GM12878 (cell line): ENCODE measurements around the gene CACNA1H. TPM values are rescaled to one million over a fixed set of nuclear protein-coding genes. Genes with fewer than 3 reads are reported as not detected.

Experiments
- ATAC-seq: fragments of 200-7000 bp; cut with Tn5 transposase; 3 replicates; pipeline ENCODE4 v1.9.1; 2020; ENCODE audit warnings: mild to moderate bottlenecking, moderate library complexity
- BruUV-seq: library from RNA; stranded (reverse); fragments of 400-500 nt; replicated peaks from 2 replicates; lab custom pipeline; 2021; lab: Mats Ljungman, UMichigan
- CTCF ChIA-PET: fragments of 300-600 bp; sonication (Branson Sonifier 250); formaldehyde crosslinking; extraction: SDS; loops from one replicate; lab custom pipeline; 2021; ENCODE audit warnings: inconsistent platforms; lab: Yijun Ruan, JAX
- POLR2A ChIA-PET: fragments of 350-600 bp; formaldehyde crosslinking; extraction: SDS; loops from one replicate; lab custom pipeline; 2021; ENCODE audit warnings: inconsistent platforms; lab: Charles Lee
- RAD21 ChIA-PET: fragments of 300-600 bp; sonication (Branson Sonifier 250); formaldehyde crosslinking; loops from one replicate; lab custom pipeline; 2023; ENCODE audit warnings: antibody characterized with exemption; ENCODE audit not compliant: unreplicated experiment; lab: Charles Lee
- SMC1A ChIA-PET: fragments of 300-600 bp; sonication (Branson Sonifier 250); formaldehyde crosslinking; loops from one replicate; lab custom pipeline; 2023; ENCODE audit not compliant: unreplicated experiment, uncharacterized antibody; lab: Charles Lee
- DNase-seq: peaks from one replicate; pipeline ENCODE4 v3.0.0-alpha.2; 2011; ENCODE audit warnings: low read depth, low spot score
- FAIRE-seq: peaks from 3 replicates; lab custom pipeline; 2011; peaks lifted over from hg19 to GRCh38; lab: Jason Lieb, UNC
- H2AFZ ChIP-seq: 2 replicates; pipeline ENCODE4 v1.6.0; 2011; ENCODE audit warnings: low read depth, low read length, control low read depth; ENCODE audit not compliant: control insufficient read depth
- H3K27ac ChIP-seq: 2 replicates; pipeline ENCODE4 v1.5.1; 2011; ENCODE audit warnings: control low read depth; ENCODE audit not compliant: control insufficient read depth, insufficient read depth
- H3K27me3 ChIP-seq, 2 experiments: replicated peaks in 1 of 2; 2 replicates each; pipeline versions ENCODE4 v1.6.0 to v1.6.1; 2011; ENCODE audit warnings: low read length in 1 of 2; ENCODE audit not compliant: control insufficient read depth in 2 of 2, insufficient read depth in 2 of 2
- H3K36me3 ChIP-seq, 2 experiments: 2 replicates each; pipeline ENCODE4 v1.5.1; 2011; ENCODE audit warnings: low read length in 1 of 2; ENCODE audit not compliant: control insufficient read depth in 2 of 2, insufficient read depth in 2 of 2
- H3K4me1 ChIP-seq: 2 replicates; pipeline ENCODE4 v1.6.1; 2011; ENCODE audit warnings: mild to moderate bottlenecking, low read length, moderate library complexity, mixed read lengths; ENCODE audit not compliant: control insufficient read depth, insufficient read depth
- H3K4me2 ChIP-seq: 2 replicates; pipeline ENCODE4 v1.6.0; 2011; ENCODE audit warnings: control low read depth; ENCODE audit not compliant: control insufficient read depth, insufficient read depth
- H3K4me3 ChIP-seq: fragments of 200-600 bp; sonication (generic); 2 replicates; pipeline ENCODE4 v1.5.1; 2016
- H3K79me2 ChIP-seq: 2 replicates; pipeline ENCODE4 v1.6.0; 2011; ENCODE audit warnings: low read length; ENCODE audit not compliant: control insufficient read depth, insufficient read depth
- H3K9ac ChIP-seq: 2 replicates; pipeline ENCODE4 v1.8.0; 2011; ENCODE audit warnings: low read length, control low read depth, mixed read lengths; ENCODE audit not compliant: control insufficient read depth, insufficient read depth
- H3K9me3 ChIP-seq: replicated peaks from 3 replicates; pipeline ENCODE4 v1.5.1; 2011; ENCODE audit warnings: mild to moderate bottlenecking, low read length; ENCODE audit not compliant: control insufficient read depth, insufficient read depth
- H4K20me1 ChIP-seq: 2 replicates; pipeline ENCODE4 v1.6.0; 2011; ENCODE audit not compliant: control insufficient read depth, insufficient read depth
- BHLHE40 ChIP-seq, 2 experiments: fragments of 450-650 bp in 1 of 2; IDR thresholded peaks; 2 replicates each; pipeline ENCODE4 v1.6.1; 2011 to 2017; ENCODE audit warnings: low read depth in 2 of 2, borderline replicate concordance in 1 of 2, improper control_type of control experiment in 1 of 2, low read length in 1 of 2, mild to moderate bottlenecking in 1 of 2
- CBX3 ChIP-seq: fragments of 200-600 bp; sonication (generic); IDR thresholded peaks from 2 replicates; pipeline ENCODE4 v1.6.1; 2016; ENCODE audit warnings: low read depth, borderline replicate concordance
- CEBPB ChIP-seq, 2 experiments: fragments of 150-350 bp in 1 of 2; IDR thresholded peaks; 2 replicates each; pipeline ENCODE4 v1.6.1; 2012 to 2014; ENCODE audit warnings: low read depth in 2 of 2, low read length in 2 of 2, borderline replicate concordance in 1 of 2, inconsistent platforms in 1 of 2
- ESRRA ChIP-seq: IDR thresholded peaks from 2 replicates; pipeline ENCODE4 v1.6.1; 2012; ENCODE audit warnings: mild to moderate bottlenecking, low read length, improper control_type of control experiment
- FOXM1 ChIP-seq: IDR thresholded peaks from 2 replicates; pipeline ENCODE4 v1.6.1; 2012; ENCODE audit warnings: low read depth, mild to moderate bottlenecking, inconsistent platforms, low read length, moderate library complexity
- IRF4 ChIP-seq: IDR thresholded peaks from 2 replicates; pipeline ENCODE4 v1.6.1; 2011; ENCODE audit warnings: low read depth, low read length
- MTA3 ChIP-seq: IDR thresholded peaks from 2 replicates; pipeline ENCODE4 v1.6.1; 2012; ENCODE audit warnings: low read length, inconsistent platforms, borderline replicate concordance
- NR2C2 ChIP-seq: IDR thresholded peaks from 2 replicates; pipeline ENCODE4 v1.6.1; 2011; ENCODE audit warnings: borderline replicate concordance, low read depth; ENCODE audit not compliant: control insufficient read depth, insufficient read length
- RBBP5 ChIP-seq: fragments of 200-600 bp; sonication (generic); conservative IDR thresholded peaks from 2 replicates; pipeline ENCODE4 v1.6.1; 2016
- RELA ChIP-seq: fragments of 450-650 bp; IDR thresholded peaks from 2 replicates; pipeline ENCODE4 v1.8.0; 2014; ENCODE audit warnings: borderline replicate concordance; ENCODE audit not compliant: partially characterized antibody
- SIN3A ChIP-seq: IDR thresholded peaks from 2 replicates; pipeline ENCODE4 v1.6.1; 2012; ENCODE audit warnings: low read depth, low read length, improper control_type of control experiment
- SMC3 ChIP-seq: IDR thresholded peaks from 2 replicates; pipeline ENCODE4 v1.6.1; 2011; ENCODE audit warnings: low read length, improper control_type of control experiment, borderline replicate concordance
- SPI1 ChIP-seq: IDR thresholded peaks from 2 replicates; pipeline ENCODE4 v1.6.1; 2011; ENCODE audit warnings: low read depth, mild to moderate bottlenecking, low read length, moderate library complexity, borderline replicate concordance; ENCODE audit not compliant: insufficient read depth
- TAF1 ChIP-seq: IDR thresholded peaks from 2 replicates; pipeline ENCODE4 v1.6.1; 2011; ENCODE audit warnings: mild to moderate bottlenecking, low read depth, low read length, borderline replicate concordance
- TARDBP ChIP-seq: IDR thresholded peaks from 2 replicates; pipeline ENCODE4 v1.6.1; 2016; ENCODE audit warnings: borderline replicate concordance
- ZBED1 ChIP-seq: IDR thresholded peaks from 2 replicates; pipeline ENCODE4 v1.6.1; 2016; ENCODE audit warnings: borderline replicate concordance
- ZNF274 ChIP-seq: IDR thresholded peaks from one replicate; pipeline ENCODE4 v1.8.0; 2011; ENCODE audit not compliant: insufficient read length, insufficient read depth
- WGBS: methylation state at CpG from one replicate; pipeline ENCODE4 v1.1.6; 2016; ENCODE audit warnings: low lambda C conversion rate; ENCODE audit not compliant: insufficient replicate concordance, insufficient coverage; ENCODE audit errors: missing lambda C conversion rate; 5-methylcytosine and 5-hydroxymethylcytosine counted together
- in situ Hi-C: fragments of 300-500 bp; cut with MboI; formaldehyde crosslinking; loops from 9 replicates; pipeline ENCODE4 v1.14.3; 2018; ENCODE audit warnings: mixed read lengths
- intact Hi-C: fragments of 100-400 bp; cut with micrococcal nuclease; formaldehyde crosslinking; loops from one replicate; pipeline ENCODE4 v1.14.2; 2022; ENCODE audit not compliant: unreplicated experiment
- polyA plus RNA-seq, 11 experiments: library from polyadenylated mRNA; depleted of rRNA in 4 of 11; unstranded in 6 of 11; stranded (reverse) in 5 of 11; fragments of >200 nt; fragmentation: Nextera tagmentation in 4 of 11; fragmentation: Illumina TruSeq in 1 of 11; extraction: Ambion mirVana in 4 of 11; extraction: Trizol in 1 of 11; gene quantifications; 1 replicate in 1 of 11; 2 replicates in 10 of 11; pipeline versions ENCODE4 v1.2.1 to v1.2.3, GENCODE V29; 2011 to 2016; ENCODE audit warnings: inconsistent platforms in 2 of 11, missing spikeins in 2 of 11, low read depth in 1 of 11
- total RNA-seq, 4 experiments: library from RNA; depleted of rRNA in 3 of 4; stranded (reverse); fragments of >200 nt in 3 of 4; fragmentation: Illumina TruSeq in 1 of 4; extraction: Trizol in 1 of 4; gene quantifications; 2 replicates each; pipeline versions ENCODE4 v1.2.1 to v1.2.3, GENCODE V29; 2013 to 2021
- TF ChIP-seq, protein P1 (sequence below): fragments of 450-650 bp; IDR thresholded peaks from 2 replicates; pipeline ENCODE4 v1.6.1; 2016; ENCODE audit warnings: mild to moderate bottlenecking, moderate library complexity, borderline replicate concordance
- TF ChIP-seq, protein P2 (sequence below): fragments of 450-650 bp; IDR thresholded peaks from 2 replicates; pipeline ENCODE4 v1.6.1; 2017; ENCODE audit warnings: mild to moderate bottlenecking

The CACNA1H gene
- total and polyA plus RNA-seq, 10 of the 15 experiments (the other 5 are each of a cell fraction or from before 2014, with no cell fraction given): 0.03 to 0.54 TPM; not detected in 8

DNA sequence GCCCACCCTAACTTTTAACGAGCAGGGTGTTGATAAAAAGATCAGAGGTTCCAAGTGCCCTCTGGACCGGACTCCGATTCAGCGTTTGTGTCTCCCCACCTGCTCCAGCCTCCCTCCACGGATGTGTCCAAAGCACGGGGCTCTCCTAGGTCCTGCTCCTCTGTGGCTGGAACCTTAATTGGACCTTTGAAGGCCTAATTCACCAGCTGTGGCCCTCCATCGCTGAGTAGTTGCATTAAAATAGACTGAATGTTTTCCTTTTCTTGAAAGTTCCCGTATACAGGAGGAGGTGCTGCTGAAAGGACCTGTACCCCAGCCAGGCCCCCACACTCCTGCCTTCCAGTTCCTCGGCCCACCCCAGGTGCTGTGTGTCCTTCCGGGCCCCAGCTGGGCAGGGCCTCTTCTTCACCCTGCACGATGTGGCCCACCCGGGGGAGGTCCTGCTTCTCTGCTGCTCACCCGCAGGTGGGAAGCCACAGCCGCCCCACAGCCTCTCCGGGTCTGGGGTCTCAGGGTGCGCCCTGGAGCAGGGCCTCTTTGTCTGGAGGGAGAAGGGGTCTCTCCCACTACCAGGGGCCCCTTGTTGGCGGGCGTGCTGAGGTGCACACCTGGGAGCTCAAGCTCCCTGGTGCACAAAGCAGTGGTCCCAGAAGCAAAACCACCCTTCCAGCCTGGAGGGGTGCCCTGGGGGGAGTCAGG is 1.3 kb upstream of the CACNA1H start:
- in situ Hi-C loops (no loop called here), intact Hi-C loops (no loop called here)
- no peaks in the 10 kb centered on the region for H4K20me1 ChIP-seq
- ATAC-seq (no peak), FAIRE-seq (no peak), DNase-seq (no peak)
- no peak overlapping the region for H3K9ac ChIP-seq
- H3K9me3 ChIP-seq: no peaks in the 10 kb centered on the region; the same call in 2 of the 3 replicates
- H3K79me2 ChIP-seq: no peaks in the 10 kb centered on the region
- H3K27me3 ChIP-seq: no peaks in the 10 kb centered on the region
- ChIA-PET CTCF (no interaction called here), SMC1A (no interaction called here), POLR2A (no interaction called here), RAD21 (no interaction called here)
- H2AFZ ChIP-seq: no peak overlapping the region
- no peaks in the 10 kb centered on the region for H3K36me3 ChIP-seq
- WGBS: 38% methylated on average over 18 of the region's 18 CpGs
- H3K4me3 ChIP-seq: no peak overlapping the region
- no peaks in the 10 kb centered on the region for H3K4me1 ChIP-seq
- no TSS peak for BruUV-seq
- no peak overlapping the region for H3K4me2 ChIP-seq
- TF ChIP-seq ZNF274: no peak
- TF ChIP-seq NR2C2: no peak
- no peak for TF ChIP-seq TAF1
- no peak for TF ChIP-seq BHLHE40 (IDR thresholded peaks at IDR 0.05; ENCODE audit: borderline replicate concordance in 1 of 2, low read depth in 2 of 2, low read length in 1 of 2)
- TF ChIP-seq FOXM1: no peak
- TF ChIP-seq SMC3: no peak
- no peak for TF ChIP-seq SIN3A
- TF ChIP-seq RELA: no peak
- TF ChIP-seq, protein P1, sequence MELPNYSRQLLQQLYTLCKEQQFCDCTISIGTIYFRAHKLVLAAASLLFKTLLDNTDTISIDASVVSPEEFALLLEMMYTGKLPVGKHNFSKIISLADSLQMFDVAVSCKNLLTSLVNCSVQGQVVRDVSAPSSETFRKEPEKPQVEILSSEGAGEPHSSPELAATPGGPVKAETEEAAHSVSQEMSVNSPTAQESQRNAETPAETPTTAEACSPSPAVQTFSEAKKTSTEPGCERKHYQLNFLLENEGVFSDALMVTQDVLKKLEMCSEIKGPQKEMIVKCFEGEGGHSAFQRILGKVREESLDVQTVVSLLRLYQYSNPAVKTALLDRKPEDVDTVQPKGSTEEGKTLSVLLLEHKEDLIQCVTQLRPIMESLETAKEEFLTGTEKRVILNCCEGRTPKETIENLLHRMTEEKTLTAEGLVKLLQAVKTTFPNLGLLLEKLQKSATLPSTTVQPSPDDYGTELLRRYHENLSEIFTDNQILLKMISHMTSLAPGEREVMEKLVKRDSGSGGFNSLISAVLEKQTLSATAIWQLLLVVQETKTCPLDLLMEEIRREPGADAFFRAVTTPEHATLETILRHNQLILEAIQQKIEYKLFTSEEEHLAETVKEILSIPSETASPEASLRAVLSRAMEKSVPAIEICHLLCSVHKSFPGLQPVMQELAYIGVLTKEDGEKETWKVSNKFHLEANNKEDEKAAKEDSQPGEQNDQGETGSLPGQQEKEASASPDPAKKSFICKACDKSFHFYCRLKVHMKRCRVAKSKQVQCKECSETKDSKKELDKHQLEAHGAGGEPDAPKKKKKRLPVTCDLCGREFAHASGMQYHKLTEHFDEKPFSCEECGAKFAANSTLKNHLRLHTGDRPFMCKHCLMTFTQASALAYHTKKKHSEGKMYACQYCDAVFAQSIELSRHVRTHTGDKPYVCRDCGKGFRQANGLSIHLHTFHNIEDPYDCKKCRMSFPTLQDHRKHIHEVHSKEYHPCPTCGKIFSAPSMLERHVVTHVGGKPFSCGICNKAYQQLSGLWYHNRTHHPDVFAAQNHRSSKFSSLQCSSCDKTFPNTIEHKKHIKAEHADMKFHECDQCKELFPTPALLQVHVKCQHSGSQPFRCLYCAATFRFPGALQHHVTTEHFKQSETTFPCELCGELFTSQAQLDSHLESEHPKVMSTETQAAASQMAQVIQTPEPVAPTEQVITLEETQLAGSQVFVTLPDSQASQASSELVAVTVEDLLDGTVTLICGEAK: no peak
- TF ChIP-seq TARDBP: no peak
- TF ChIP-seq RBBP5: no peak
- no peak for TF ChIP-seq CBX3
- TF ChIP-seq ZBED1: no peak
- no peak for TF ChIP-seq IRF4
- TF ChIP-seq MTA3: no peak
- TF ChIP-seq SPI1: no peak
- TF ChIP-seq ESRRA: no peak
- TF ChIP-seq, protein P2, sequence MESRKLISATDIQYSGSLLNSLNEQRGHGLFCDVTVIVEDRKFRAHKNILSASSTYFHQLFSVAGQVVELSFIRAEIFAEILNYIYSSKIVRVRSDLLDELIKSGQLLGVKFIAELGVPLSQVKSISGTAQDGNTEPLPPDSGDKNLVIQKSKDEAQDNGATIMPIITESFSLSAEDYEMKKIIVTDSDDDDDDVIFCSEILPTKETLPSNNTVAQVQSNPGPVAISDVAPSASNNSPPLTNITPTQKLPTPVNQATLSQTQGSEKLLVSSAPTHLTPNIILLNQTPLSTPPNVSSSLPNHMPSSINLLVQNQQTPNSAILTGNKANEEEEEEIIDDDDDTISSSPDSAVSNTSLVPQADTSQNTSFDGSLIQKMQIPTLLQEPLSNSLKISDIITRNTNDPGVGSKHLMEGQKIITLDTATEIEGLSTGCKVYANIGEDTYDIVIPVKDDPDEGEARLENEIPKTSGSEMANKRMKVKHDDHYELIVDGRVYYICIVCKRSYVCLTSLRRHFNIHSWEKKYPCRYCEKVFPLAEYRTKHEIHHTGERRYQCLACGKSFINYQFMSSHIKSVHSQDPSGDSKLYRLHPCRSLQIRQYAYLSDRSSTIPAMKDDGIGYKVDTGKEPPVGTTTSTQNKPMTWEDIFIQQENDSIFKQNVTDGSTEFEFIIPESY: no peak
- TF ChIP-seq CEBPB (IDR thresholded peaks at IDR 0.05; ENCODE audit: borderline replicate concordance in 1 of 2, low read depth in 2 of 2, low read length in 2 of 2): no peak
- no peak overlapping the region for H3K27ac ChIP-seq
